ENCODE results near the gene CDKN2D. TPM values are rescaled to one million over a fixed set of nuclear protein-coding genes. Genes with fewer than 3 reads are reported as not detected.

The CDKN2D gene
- total RNA-seq, 1 donor from 2014 or later = 5.4 TPM

GRCh38 chr19:10523135-10523636 lies 45.6 kb downstream of the CDKN2D start:
- TF ChIP-seq EZH2 (IDR thresholded peaks at IDR 0.05; ENCODE audit: insufficient read depth, low read length) (no peak), CTCF (IDR thresholded peaks at IDR 0.05; ENCODE audit: insufficient read depth, low read depth, low read length) (no peak)
- no peaks in the 10 kb centered on the region for H4K20me1 ChIP-seq (ENCODE audit: insufficient read depth, low read length)
- FAIRE-seq (no peak), DNase-seq (ENCODE audit: low read depth) (no peak)
- H3K9ac ChIP-seq (ENCODE audit: low read length) = no peak overlapping the region
- H3K27me3 Mint-ChIP-seq (ENCODE audit: low read depth, unreplicated experiment) = peaks cover 27% of the 10 kb centered on the region
- H3K27me3 ChIP-seq (ENCODE audit: insufficient read depth, low read length) = peaks cover 18% of the 10 kb centered on the region
- no peaks in the 10 kb centered on the region for H3K36me3 Mint-ChIP-seq (ENCODE audit: low read depth, unreplicated experiment)
- no peaks in the 10 kb centered on the region for H3K9me3 Mint-ChIP-seq (ENCODE audit: unreplicated experiment)
- H3K27ac ChIP-seq (ENCODE audit: low read depth, low read length) = no peak overlapping the region
- H3K27ac Mint-ChIP-seq (ENCODE audit: unreplicated experiment) = no peak overlapping the region
- H3K4me2 ChIP-seq (ENCODE audit: low read length) = no peak overlapping the region
- H3K4me1 Mint-ChIP-seq (ENCODE audit: low read depth, unreplicated experiment) = peaks cover 1% of the 10 kb centered on the region
- no peak overlapping the region for H3K4me3 ChIP-seq (ENCODE audit: insufficient read depth, low read depth, low read length)
- H3K79me2 ChIP-seq (ENCODE audit: insufficient read depth, low read length) = no peaks in the 10 kb centered on the region
- no peak overlapping the region for H3K4me3 Mint-ChIP-seq (ENCODE audit: unreplicated experiment)
- no peaks in the 10 kb centered on the region for H3K36me3 ChIP-seq (ENCODE audit: insufficient read depth, low read length)
- H2AFZ ChIP-seq (ENCODE audit: low read depth, low read length) = no peak overlapping the region
- H3K4me1 ChIP-seq (ENCODE audit: insufficient read depth, low read length) = no peaks in the 10 kb centered on the region
- no peaks in the 10 kb centered on the region for H3K9me3 ChIP-seq (ENCODE audit: insufficient read depth, low read depth, low read length)

- no peak overlapping the region for H3K4me3 ChIP-seq (ENCODE audit: insufficient read depth, low read depth, low read length)
- peaks cover 29% of the 10 kb centered on the region for H3K27me3 ChIP-seq (ENCODE audit: insufficient read depth, low read length)
- no peak overlapping the region for H3K9ac ChIP-seq (ENCODE audit: low read length)
- no peak for FAIRE-seq
- H3K9me3 Mint-ChIP-seq (ENCODE audit: unreplicated experiment) = no peaks in the 10 kb centered on the region
- H3K27ac Mint-ChIP-seq (ENCODE audit: unreplicated experiment) = no peak overlapping the region
- H3K9me3 ChIP-seq (ENCODE audit: insufficient read depth, low read depth, low read length) = no peaks in the 10 kb centered on the region
- no peak for TF ChIP-seq CTCF (IDR thresholded peaks at IDR 0.05; ENCODE audit: insufficient read depth, low read depth, low read length)
- TF ChIP-seq EZH2 (IDR thresholded peaks at IDR 0.05; ENCODE audit: insufficient read depth, low read length) = no peak
- no peak overlapping the region for H3K27ac ChIP-seq (ENCODE audit: low read depth, low read length)
- no peaks in the 10 kb centered on the region for H4K20me1 ChIP-seq (ENCODE audit: insufficient read depth, low read length)
- H3K4me3 Mint-ChIP-seq (ENCODE audit: unreplicated experiment) = no peak overlapping the region
- peaks cover 4% of the 10 kb centered on the region for H3K4me1 ChIP-seq (ENCODE audit: insufficient read depth, low read length)
- no peak overlapping the region for H3K4me2 ChIP-seq (ENCODE audit: low read length)
- H3K36me3 Mint-ChIP-seq (ENCODE audit: low read depth, unreplicated experiment) = no peaks in the 10 kb centered on the region
- H3K79me2 ChIP-seq (ENCODE audit: insufficient read depth, low read length) = no peaks in the 10 kb centered on the region
- peaks cover 7% of the 10 kb centered on the region for H3K4me1 Mint-ChIP-seq (ENCODE audit: low read depth, unreplicated experiment)
- H2AFZ ChIP-seq (ENCODE audit: low read depth, low read length) = no peak overlapping the region
- H3K36me3 ChIP-seq (ENCODE audit: insufficient read depth, low read length) = no peaks in the 10 kb centered on the region
- H3K27me3 Mint-ChIP-seq (ENCODE audit: low read depth, unreplicated experiment) = peaks cover 33% of the 10 kb centered on the region
- no peak for DNase-seq (ENCODE audit: low read depth)
These were observed 47.2 kb downstream of the CDKN2D start for GRCh38 chr19:10521461-10522171.
